HG02798 (cell line): ENCODE data around the gene CPNE6.

Experiments used
- ATAC-seq: cut with Tn5 transposase; IDR thresholded peaks from one replicate; pipeline ENCODE4 v1.9.1; 2021; ENCODE audit warnings: mild to moderate bottlenecking; ENCODE audit not compliant: unreplicated experiment, poor library complexity

CPNE6 gene

DNA sequence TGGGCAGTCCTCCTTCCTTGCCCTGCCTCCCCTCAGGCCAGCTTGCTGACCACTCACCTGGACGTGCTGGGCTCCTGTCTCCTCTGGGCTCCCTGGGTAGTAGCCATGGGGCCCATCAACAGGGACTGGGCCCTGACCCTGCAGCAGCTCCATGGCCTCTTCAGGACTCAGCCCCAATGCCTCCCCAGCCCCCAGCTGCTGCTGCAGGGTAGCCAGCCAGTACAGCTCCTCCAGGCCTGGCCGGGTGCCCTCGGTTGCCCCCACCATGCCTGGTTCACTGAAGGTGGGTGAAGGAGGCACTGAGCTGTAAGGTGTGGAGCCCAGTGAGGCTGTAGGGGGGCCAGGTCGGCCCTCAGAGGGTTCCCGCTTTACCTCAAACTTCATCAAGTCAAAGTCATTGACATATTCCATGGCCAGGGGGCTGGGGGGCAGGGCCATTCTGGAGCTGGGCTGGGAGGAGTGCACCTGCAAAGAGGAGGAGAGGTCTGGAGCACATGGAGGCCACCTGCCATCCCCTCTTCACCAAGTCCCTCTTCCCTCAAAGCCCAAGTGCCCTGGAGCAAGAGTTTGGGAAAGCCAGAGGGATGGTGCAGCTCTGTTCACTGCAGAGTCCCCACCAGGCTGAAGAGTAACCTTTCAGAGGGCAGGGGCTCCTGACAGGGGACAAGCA lies 11.2 kb downstream of the CPNE6 start:
- ATAC-seq, result no peak

DNA sequence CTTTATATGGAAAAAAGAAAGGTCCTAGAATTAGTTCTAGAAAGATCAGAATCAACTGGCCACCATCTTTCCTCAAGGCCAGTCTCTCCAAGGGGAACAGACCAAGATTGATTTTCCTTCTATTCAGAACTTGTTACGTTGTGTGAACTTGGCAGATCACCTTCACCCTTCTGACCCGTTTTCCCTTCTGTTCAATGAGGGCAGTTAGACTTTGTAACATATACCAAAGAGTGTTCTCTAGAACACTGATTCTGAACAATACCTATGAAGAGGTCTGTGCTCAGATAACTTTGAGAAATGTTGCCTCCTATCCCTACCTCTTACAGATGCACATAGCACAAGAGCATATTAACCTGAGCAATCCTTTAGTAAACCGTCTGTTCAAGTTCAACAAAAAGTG lies 12.1 kb downstream of the CPNE6 start:
- ATAC-seq, result no peak

DNA sequence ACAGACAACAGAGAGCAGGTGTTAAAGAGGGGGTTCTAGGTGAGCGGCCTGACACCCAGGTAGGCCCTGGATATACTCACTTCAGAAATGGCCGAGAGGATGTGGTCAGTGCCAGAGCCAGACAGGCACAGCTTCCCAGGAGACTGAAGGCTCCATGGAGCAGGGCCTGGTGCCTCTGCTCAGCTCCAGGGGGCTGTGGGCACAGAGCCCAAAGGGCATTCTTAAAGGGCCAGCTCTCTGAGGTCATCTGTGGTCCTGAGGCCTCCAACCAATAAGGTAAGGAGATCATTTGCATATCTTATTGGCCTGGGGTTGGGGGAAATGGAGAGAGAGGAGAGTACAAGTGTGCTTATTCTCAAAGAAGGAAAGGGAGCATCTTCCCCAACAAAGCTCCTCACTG lies 13.1 kb downstream of the CPNE6 start:
- no peak for ATAC-seq

DNA sequence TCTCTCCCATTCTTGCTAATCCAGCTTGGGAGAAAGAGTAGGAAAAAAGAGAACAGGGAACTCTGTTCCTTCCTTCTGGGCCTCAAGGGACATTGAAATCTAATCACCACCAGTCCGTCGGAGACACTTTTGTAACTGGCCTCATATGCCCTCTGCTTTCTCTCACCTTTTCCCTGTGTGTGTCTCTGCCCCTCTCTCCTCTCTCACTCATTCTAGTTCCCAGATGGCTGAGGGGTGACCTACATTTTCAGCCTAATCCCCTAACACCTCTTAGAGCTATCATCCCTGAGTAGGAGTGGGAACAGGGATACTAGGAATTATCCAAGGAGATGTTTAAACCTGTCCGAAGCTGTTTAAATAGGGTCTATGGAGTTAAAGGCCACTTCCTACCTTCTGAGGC lies 13.9 kb downstream of the CPNE6 start:
- no peak for ATAC-seq

DNA sequence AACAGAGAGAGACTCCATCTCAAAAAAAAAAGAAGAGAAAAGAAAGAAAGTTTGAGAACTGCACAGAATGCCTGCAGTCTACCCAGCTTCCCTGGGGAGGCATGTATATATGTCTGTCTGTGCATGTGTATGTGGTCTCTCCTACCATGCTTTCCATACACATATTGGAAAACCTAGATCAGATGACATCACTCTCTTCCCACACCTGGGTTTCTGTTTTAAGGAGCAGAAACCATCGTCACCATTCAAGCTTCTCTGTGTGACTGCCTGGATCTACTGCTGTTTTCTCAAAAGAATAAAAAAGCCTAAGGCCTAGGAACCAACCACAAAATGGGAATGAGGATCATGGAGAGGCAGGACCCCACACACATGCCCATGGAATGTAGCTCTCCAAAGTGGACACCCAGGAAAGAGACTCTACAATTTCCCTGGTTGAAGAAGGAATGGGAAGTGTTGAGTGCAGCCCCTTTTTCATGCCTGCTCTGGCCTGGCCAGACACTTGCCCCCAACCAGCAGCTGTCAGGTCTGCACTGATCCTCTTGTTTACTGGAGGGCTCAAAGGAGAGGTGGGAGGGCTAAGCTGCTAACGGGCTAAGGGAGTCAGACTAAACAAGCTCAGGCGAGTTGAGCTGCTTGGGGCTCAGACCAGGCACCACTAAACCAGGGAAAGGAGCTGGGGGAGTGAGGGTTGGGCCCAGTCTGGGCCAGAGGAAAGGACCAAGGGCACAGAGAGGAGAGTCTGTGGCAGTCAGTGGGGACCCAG lies 15.0 kb downstream of the CPNE6 start:
- ATAC-seq, result no peak

DNA sequence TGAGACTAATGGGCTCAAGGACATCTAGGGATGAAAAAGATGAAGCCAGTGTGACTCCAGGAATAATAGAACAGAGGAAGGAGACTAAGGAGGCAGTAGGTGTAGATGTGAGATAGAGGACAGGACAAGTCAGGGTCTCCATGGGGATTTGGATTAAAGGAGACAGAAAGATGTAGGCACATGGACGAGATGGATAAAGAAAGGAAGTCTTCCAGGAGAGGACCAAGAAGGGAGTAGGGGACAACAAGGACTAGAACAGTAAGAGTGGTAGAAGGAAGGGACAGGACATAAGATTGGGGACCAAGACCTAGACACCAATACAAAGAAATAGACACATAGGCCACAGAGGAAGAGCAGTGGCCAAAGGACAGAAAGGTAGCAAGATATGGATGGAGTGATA lies 15.6 kb downstream of the CPNE6 start:
- ATAC-seq, result no peak

DNA sequence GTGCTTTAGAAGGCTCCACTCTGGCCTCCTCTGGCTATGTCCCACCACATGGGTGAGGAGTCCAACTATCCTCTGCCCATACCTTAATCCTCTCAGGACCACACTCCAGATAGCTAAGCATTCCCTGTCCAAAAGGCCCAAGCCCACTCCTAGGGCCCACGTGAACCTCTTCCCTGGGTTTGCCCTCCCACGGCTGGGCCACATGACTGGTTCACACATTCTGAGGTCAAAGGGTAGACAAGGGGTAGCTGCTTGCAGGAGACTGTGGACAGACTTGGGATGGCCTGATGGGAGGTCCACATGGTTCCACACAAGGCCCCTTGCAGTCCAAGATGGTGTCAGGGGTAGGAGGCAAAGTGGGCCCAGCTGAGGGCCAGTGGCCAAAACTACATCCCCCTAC lies 16.7 kb downstream of the CPNE6 start:
- no peak for ATAC-seq

DNA sequence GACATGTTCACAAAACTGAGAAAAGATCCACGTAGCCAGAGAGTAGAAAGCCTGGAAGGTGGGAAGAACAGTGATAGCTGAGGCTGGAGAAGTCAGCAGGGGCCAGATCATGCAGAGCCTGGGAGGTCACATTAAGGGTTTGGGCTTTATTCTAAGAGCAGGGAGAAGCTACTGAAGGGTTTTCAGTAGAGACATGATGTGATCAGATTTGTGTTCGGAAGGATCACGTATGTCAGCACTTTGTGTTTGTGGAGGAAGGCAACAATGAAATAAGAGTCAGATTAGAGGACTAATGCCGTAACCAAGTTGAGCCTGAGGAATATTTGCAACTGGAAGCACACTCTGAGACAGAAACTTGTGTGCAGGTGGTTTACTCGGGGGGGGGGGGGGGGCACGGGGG lies 18.5 kb downstream of the CPNE6 start:
- no peak for ATAC-seq

DNA sequence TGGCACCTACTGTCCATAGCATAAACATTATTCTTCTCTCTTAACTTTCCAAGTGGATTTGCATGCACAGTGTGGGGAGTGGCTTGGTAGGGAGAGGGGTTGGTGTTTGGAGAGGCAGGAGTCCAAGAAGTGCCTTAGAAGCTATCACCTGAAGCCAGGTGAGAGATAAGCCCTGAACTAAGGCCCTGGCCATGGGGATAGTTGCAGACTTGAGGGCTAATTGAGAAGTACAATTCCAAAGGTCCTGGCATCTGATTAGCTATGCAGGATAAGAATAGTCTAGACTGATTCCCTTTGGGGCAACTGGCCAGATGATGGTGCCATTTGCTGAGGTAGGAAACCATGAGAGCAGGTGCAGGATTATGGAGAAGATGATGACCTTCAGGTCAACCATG lies 20.7 kb downstream of the CPNE6 start:
- no peak for ATAC-seq

DNA sequence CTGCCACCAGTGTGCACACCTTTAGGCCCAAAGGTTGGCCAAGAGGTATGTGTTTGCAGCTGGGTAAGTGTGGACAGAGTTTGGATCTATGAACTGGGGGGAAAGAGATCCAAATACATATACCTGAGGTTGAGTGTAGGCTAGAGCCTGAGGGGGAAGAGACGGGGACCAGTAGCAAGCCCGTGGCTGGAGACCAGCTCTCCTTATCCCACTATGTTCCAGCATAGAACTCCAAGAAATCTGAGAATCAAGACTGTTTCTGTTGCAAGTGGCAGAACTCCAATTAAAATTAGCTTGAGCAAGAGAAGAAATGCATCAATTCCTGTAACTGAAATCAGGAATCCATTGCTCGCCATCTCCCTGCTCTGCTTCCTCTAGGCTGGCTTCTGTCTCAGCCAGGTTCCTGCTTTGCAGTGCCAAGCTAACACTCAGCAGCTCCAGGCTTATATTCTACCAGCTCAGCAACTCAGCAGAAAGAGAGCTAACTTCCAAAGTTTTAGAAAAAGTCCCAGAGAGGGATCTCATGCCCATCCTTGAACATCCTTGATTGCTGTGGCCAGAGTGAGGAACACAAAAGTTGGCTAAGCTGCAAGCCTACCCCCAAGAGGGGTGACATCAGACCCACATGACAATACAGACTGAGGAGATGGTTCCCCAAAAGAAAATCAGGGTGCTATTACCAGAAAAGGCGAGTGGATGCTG lies 21.3 kb downstream of the CPNE6 start:
- ATAC-seq, result no peak

DNA sequence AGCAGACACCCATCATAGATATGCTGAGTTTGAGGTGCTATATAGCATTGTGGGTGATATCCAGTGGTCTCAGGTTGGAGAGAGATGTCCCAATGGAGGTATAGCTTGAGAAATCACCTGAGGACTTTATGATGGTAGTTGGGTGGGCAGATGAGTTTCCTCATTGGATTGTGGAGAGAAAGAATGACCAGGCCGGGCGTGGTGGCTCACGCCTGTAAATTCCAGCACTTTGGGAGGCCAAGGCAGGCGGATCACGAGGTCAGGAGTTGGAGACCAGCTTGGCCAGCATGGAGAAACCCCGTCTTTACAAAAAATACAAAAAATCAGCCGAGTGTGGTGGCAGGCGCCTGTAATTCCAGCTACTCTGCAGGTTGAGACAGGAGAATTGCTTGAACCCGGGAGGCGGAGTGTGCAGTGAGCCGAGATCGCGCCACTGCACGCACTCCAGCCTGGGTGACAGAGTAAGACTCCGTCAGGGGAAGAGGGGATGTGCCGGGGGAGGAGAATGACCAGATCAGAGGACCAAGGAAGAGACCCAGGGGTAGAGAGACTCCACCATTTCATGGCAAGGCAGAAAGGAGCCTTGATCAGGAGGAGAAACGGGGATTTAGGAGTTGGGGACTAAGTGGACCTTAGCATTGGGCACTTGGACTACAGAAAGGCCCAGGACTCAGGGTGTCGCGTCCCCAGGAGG lies 22.0 kb downstream of the CPNE6 start:
- no peak for ATAC-seq

DNA sequence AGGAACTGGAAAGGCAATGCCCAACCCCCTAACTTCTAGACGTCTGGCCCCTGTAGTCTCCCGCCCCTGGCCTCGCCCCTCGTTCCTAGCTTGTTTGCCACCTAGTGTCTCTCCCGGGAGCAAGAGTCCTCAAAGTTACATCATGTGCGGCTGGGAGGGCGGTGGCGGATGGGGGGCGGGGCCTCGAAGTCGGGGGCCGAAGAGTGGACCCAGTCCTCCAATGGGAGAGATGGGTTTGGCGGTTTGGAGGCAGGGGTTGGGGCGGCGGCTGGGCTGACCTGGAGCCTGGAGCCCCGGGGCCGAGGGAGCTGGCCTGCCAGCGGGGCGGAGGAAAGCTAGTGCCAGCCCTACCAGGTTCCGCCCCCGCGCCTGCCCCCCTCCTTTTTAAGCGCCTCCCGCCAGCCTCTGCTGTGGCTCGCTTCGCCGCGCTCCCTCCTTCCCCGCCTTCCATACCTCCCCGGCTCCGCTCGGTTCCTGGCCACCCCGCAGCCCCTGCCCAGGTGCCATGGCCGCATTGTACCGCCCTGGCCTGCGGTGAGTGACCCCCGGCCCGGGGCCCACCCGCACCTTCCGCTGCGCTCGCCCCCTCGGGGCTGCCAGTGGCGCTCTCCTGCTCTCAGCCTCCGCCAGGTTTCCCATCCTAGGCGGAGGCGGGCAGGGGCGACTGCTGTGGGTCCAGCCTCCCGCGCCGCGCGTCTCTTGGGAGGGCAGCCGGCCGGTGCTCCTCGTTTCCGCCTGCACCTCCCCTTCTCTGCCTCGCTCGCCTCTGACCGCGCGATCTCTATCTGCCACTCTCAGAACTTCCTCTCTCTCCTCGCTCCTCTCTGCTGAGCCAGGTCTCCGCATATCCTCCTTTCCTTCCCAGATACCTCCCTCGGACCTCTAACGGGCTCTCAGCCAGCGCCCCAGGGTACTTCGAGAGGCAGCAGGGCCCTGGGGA lies 22.8 kb downstream of the CPNE6 start, which contains the start of gene PCK2:
Gene PCK2 (plus strand): TSS at position 411 of the 940 bp plus-strand sequence. CDS start 95 bp downstream, at position 506.
- ATAC-seq, result peak; percentile 64

DNA sequence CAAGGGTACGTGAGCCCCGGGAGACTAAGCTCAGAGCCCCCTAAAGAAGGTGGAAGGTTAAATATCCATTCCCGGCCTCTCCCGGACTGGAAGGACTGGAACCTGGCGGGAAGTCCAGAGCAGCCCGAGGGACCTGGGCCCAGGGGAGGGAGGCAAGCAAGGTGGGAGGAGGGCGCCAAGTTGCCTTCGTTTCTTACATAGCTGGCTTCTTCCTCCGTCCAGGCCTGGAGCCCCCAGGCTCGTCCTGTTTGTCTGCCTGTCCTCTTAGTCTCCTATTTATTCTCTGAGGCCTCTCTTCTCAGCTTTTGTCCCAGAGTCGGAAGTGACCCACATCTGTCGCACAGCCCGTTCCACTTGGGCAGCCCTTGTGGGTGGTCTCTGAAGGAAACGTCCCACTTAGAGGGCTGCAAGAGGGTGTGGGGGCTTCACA lies 23.5 kb downstream of the CPNE6 start:
- no peak for ATAC-seq

DNA sequence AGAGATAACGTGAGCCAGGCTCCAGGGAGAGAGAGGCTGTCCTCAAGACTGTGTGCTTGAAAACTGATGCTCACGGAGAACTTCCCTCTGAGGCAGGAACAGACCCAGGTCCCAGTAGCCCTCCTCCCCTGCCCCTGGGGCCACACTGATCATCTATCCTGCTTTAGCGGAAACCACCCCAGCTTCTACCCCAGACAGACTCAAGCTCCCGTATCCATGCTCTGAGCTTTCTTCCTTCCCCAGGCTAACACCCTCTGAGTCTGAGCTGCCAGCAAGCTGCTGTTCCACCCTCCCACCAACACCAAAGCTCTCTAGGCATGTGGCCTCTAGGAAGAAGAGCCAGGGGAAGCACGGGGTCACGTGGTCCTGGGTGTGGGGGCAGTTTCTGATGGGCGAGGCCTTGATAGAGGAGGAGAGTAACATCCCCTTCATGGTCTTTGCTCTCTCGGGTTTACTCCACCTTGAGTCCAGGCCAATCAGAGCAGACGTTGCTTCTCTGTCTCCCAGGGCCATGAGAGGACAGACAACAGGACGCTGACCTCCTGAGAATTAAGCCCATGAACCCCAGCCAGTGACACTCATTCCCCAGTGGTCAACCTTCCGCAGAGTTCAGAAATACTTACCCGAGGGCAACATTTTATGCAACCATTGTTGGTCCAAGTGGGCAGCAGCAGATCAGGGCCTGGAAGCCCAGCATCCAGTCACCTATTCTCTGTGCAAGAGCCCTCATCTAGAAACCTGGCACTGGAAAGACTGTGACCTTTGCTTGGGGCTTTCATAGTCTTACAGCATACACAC lies 24.1 kb downstream of the CPNE6 start:
- peak; percentile 72 for ATAC-seq

DNA sequence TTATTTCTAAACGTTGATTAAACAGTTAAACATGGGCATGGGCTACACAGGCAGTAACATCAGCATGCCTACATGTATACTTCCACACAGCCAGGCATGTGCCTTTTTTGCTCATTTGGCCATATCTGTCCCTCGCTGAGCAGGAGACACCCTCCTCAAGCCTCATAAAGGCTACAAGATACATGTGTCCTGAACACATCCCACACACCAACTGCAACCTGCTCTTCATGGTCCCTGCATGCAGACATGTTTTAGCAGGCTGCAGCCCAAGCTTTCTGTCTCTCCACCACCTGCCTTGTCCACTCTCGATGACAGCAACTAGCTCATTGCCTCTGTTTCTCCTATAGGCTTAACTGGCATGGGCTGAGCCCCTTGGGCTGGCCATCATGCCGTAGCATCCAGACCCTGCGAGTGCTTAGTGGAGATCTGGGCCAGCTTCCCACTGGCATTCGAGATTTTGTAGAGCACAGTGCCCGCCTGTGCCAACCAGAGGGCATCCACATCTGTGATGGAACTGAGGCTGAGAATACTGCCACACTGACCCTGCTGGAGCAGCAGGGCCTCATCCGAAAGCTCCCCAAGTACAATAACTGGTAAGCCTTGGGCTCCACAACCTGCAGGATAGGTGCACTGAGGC lies 25.3 kb downstream of the CPNE6 start:
- no peak for ATAC-seq

DNA sequence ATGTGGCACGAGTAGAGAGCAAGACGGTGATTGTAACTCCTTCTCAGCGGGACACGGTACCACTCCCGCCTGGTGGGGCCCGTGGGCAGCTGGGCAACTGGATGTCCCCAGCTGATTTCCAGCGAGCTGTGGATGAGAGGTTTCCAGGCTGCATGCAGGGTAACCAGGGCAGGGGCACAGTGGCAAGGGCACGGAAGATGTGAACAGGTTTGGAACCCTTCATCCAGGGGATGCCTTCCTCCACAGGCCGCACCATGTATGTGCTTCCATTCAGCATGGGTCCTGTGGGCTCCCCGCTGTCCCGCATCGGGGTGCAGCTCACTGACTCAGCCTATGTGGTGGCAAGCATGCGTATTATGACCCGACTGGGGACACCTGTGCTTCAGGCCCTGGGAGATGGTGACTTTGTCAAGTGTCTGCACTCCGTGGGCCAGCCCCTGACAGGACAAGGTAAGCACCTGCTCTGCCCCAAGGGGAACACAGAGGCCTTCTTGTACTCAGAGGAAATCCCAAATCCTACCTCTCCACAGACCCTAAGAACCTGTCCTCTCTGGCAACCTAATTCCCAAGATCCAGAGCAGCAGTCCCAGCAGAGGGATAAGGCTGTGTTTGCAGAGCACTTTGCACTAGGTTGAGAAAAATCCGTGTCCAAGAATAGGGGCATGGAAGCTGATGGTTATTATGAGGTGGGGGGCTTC lies 27.0 kb downstream of the CPNE6 start:
- ATAC-seq, result no peak

DNA sequence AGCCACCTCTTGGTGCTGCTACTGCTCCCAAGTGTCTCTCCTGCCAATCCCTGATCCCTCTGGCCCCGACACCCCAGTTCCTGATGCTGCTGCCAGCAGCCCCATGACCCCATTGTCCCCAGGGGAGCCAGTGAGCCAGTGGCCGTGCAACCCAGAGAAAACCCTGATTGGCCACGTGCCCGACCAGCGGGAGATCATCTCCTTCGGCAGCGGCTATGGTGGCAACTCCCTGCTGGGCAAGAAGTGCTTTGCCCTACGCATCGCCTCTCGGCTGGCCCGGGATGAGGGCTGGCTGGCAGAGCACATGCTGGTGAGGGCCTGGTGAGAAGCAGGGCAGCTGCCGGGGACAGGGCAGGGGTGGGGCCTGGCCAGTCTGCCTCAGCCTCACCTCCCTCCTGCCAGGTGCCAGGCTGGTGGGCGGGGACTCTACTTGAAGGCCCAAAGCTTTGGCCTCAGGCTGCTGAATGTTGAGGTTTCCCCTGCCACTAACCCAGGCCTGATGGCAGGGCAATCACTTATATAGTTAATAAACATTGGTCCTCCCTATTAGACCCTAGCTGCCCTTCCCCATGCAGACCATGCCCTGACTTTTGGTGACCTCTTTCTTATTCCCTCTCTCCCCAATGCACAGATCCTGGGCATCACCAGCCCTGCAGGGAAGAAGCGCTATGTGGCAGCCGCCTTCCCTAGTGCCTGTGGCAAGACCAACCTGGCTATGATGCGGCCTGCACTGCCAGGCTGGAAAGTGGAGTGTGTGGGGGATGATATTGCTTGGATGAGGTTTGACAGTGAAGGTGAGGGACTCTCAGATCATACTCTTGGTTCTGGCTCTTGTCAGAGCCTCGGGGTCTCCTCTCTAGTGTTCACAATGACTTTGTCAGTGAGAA lies 27.8 kb downstream of the CPNE6 start:
- no peak for ATAC-seq
